GM12865 (cell line): ENCODE measurements around the gene BCO1.

ENCODE experiments used
- DNase-seq: peaks from one replicate; pipeline ENCODE4 v3.0.0; 2010; ENCODE audit warnings: low read depth
- H3K4me3 ChIP-seq: 2 replicates; pipeline ENCODE4 v1.5.1; 2011; ENCODE audit warnings: mild to moderate bottlenecking, low read depth, low read length, control low read depth
- CTCF ChIP-seq: IDR thresholded peaks from 2 replicates; pipeline ENCODE4 v1.5.1; 2011; ENCODE audit warnings: low read length, control low read depth, low read depth, inconsistent platforms; ENCODE audit not compliant: insufficient read depth; ENCODE audit errors: missing control alignments

BCO1 gene

GRCh38 chr16:81275795-81276194 is 37.3 kb downstream of the BCO1 start:
- no peak for TF ChIP-seq CTCF
- no peak for DNase-seq
- H3K4me3 ChIP-seq, result no peak overlapping the region

- no peak for DNase-seq
- TF ChIP-seq CTCF, result no peak
- no peak overlapping the region for H3K4me3 ChIP-seq
These were observed 37.8 kb downstream of the BCO1 start for GRCh38 chr16:81276323-81276722.

GRCh38 chr16:81277541-81278080 is 39.1 kb downstream of the BCO1 start:
- H3K4me3 ChIP-seq, result no peak overlapping the region
- no peak for TF ChIP-seq CTCF
- DNase-seq, result no peak

- DNase-seq, result no peak
- no peak overlapping the region for H3K4me3 ChIP-seq
- TF ChIP-seq CTCF, result no peak
These were observed 40.0 kb downstream of the BCO1 start for GRCh38 chr16:81278526-81278925.

GRCh38 chr16:81279392-81279791 is 40.9 kb downstream of the BCO1 start:
- no peak for DNase-seq
- no peak for TF ChIP-seq CTCF
- H3K4me3 ChIP-seq, result no peak overlapping the region

GRCh38 chr16:81280393-81280792 is 41.9 kb downstream of the BCO1 start:
- TF ChIP-seq CTCF, result no peak
- H3K4me3 ChIP-seq, result no peak overlapping the region
- no peak for DNase-seq

- no peak for DNase-seq
- H3K4me3 ChIP-seq, result no peak overlapping the region
- TF ChIP-seq CTCF, result no peak
These were observed 44.6 kb downstream of the BCO1 start for GRCh38 chr16:81283044-81283443.
